OCI-LY7 (cell line): ENCODE data around the gene PPIL6. TPM values are rescaled to one million over a fixed set of nuclear protein-coding genes. Genes with fewer than 3 reads are reported as not detected.

Source experiments
- Bru-seq: library from RNA; stranded (reverse); fragments of 400-500 nt; gene quantifications from one replicate; lab custom pipeline; 2021; lab: Mats Ljungman, UMichigan
- BruChase-seq, 2 experiments: library from RNA; stranded (reverse); fragments of 400-500 nt; gene quantifications; one replicate each; lab custom pipeline; 2021; lab: Mats Ljungman, UMichigan
- BruUV-seq: library from RNA; stranded (reverse); fragments of 400-500 nt; replicated peaks from 2 replicates; lab custom pipeline; 2021; lab: Mats Ljungman, UMichigan
- CTCF ChIA-PET: fragments of 300-600 bp; sonication (Branson Sonifier 250); formaldehyde crosslinking; loops from one replicate; lab custom pipeline; 2022; ENCODE audit warnings: antibody characterized with exemption; ENCODE audit not compliant: unreplicated experiment; lab: Charles Lee
- POLR2A ChIA-PET: fragments of 300-600 bp; sonication (Branson Sonifier 250); formaldehyde crosslinking; loops from one replicate; lab custom pipeline; 2022; ENCODE audit warnings: antibody characterized with exemption; lab: Charles Lee
- DNase-seq: peaks from one replicate; pipeline ENCODE4 v3.0.0-alpha.2; 2015; ENCODE audit warnings: low spot score
- H2AFZ ChIP-seq: fragments of 200-600 bp; sonication (generic), shearing (Covaris generic); 2 replicates; pipeline ENCODE4 v1.6.1; 2014; ENCODE audit warnings: mild to moderate bottlenecking, antibody characterized with exemption, low read length, moderate library complexity
- H3K27ac ChIP-seq: fragments of 200-600 bp; sonication (generic); 2 replicates; pipeline ENCODE4 v1.5.1; 2014; ENCODE audit warnings: mixed run types, low read depth, mild to moderate bottlenecking, moderate library complexity, low read length, inconsistent platforms; ENCODE audit not compliant: poor library complexity, severe bottlenecking
- H3K36me3 ChIP-seq: fragments of 200-600 bp; sonication (generic); 2 replicates; pipeline ENCODE4 v1.6.1; 2014; ENCODE audit warnings: mild to moderate bottlenecking, antibody characterized with exemption, low read length, moderate library complexity, mixed read lengths; ENCODE audit not compliant: insufficient read depth
- H3K4me1 ChIP-seq: fragments of 200-600 bp; sonication (generic); 2 replicates; pipeline ENCODE4 v1.5.1; 2014; ENCODE audit warnings: mild to moderate bottlenecking, low read length; ENCODE audit not compliant: insufficient read depth, poor library complexity, severe bottlenecking
- H3K4me2 ChIP-seq: fragments of 200-600 bp; sonication (generic); 2 replicates; pipeline ENCODE4 v1.6.1; 2014; ENCODE audit warnings: mild to moderate bottlenecking, low read length
- H3K4me3 ChIP-seq: fragments of 200-600 bp; sonication (generic); 2 replicates; pipeline ENCODE4 v1.5.1; 2014; ENCODE audit warnings: mild to moderate bottlenecking, low read depth, low read length; ENCODE audit not compliant: poor library complexity, severe bottlenecking
- H3K79me2 ChIP-seq: fragments of 200-600 bp; sonication (generic); 2 replicates; pipeline ENCODE4 v1.6.1; 2016; ENCODE audit warnings: low read depth, mild to moderate bottlenecking, low read length, moderate library complexity, mixed read lengths; ENCODE audit not compliant: insufficient read depth
- H3K9me2 ChIP-seq: fragments of 200-600 bp; sonication (generic); 2 replicates; pipeline ENCODE4 v1.6.1; 2016; ENCODE audit warnings: mild to moderate bottlenecking, low read length, mixed read lengths; ENCODE audit not compliant: insufficient read depth
- H3K9me3 ChIP-seq: fragments of 200-600 bp; sonication (generic); 2 replicates; pipeline ENCODE4 v1.6.1; 2014; ENCODE audit warnings: mild to moderate bottlenecking, mixed run types, low read length, mixed read lengths
- H4K20me1 ChIP-seq: fragments of 200-600 bp; sonication (generic); 2 replicates; pipeline ENCODE4 v1.6.1; 2014; ENCODE audit warnings: mild to moderate bottlenecking, antibody characterized with exemption, low read length, moderate library complexity, mixed read lengths; ENCODE audit not compliant: insufficient read depth
- CTCF ChIP-seq: fragments of 200-600 bp; sonication (generic); conservative IDR thresholded peaks from 2 replicates; pipeline ENCODE4 v1.5.1; 2014; ENCODE audit warnings: mild to moderate bottlenecking, antibody characterized with exemption, low read length, moderate library complexity, mixed read lengths
- EZH2phosphoT487 ChIP-seq: fragments of 200-600 bp; sonication (generic); IDR thresholded peaks from 2 replicates; pipeline ENCODE4 v1.6.1; 2018; ENCODE audit warnings: low read depth, borderline replicate concordance, mild to moderate bottlenecking, mixed run types, antibody characterized with exemption, low read length, moderate library complexity, mixed read lengths
- intact Hi-C: fragments of 100-400 bp; cut with micrococcal nuclease; formaldehyde crosslinking; loops from one replicate; pipeline ENCODE4 v1.10.0; 2022; ENCODE audit not compliant: unreplicated experiment
- long read RNA-seq: library from polyadenylated mRNA; stranded (forward); transcript quantifications from one replicate; pipeline ENCODE4 v2.0.0, GENCODE V29; 2022
- total RNA-seq, 2 experiments: library from RNA; depleted of rRNA in 1 of 2; stranded (reverse); fragments of >200 nt in 1 of 2; shearing (Covaris generic) in 1 of 2; gene quantifications; 2 replicates each; pipeline ENCODE4 v1.2.3, GENCODE V29; 2014 to 2022

Gene PPIL6
- total RNA-seq (2014; rRNA removed; shearing (Covaris generic)) (0.15 and 1.6 TPM in 2 replicates), total RNA-seq (2022) (1.3 and 1.7 TPM in 2 replicates), Bru-seq, nascent RNA (percentile 28 among the genes with signal in this experiment), BruChase-seq, experiment 1, labeled RNA remaining after a 6-hour chase (percentile 29 among the genes with signal in this experiment), BruChase-seq, experiment 2, labeled RNA remaining after a 2-hour chase (percentile 26 among the genes with signal in this experiment)
- long read RNA-seq, full-length matches to known transcripts, result 1 of 1 reads
- long read RNA-seq, partial matches to known transcripts, result 0 of 1 reads
- long read RNA-seq, other reads (novel, unspliced or antisense), result 0 of 1 reads

- CTCF ChIA-PET, result no interaction called here
- peaks cover 34% of the 10 kb centered on the region for H3K36me3 ChIP-seq
- intact Hi-C loops, result loop anchor here (1.0 to 2.0 kb wide), 3 partner anchors 15 to 57 kb away; partner anchors contain the start of genes MICAL1 and ZBTB24
- POLR2A ChIA-PET, result interaction anchor here (0.6 to 7.4 kb wide), 4 partner anchors 14 to 347 kb away, joined by 3 to 64 read pairs (median 3); partner anchors contain the start of genes CD164 and MICAL1
- H3K9me2 ChIP-seq, result no peaks in the 10 kb centered on the region
- no TSS peak for BruUV-seq
- no peaks in the 10 kb centered on the region for H3K9me3 ChIP-seq
- peak; percentile 57 for TF ChIP-seq CTCF
- no peak for TF ChIP-seq EZH2phosphoT487
- H3K79me2 ChIP-seq, result no peaks in the 10 kb centered on the region
- peak within 1 kb of the TSS; percentile 83 for H3K4me2 ChIP-seq
- H4K20me1 ChIP-seq, result no peaks in the 10 kb centered on the region
- peak within 1 kb of the TSS; percentile 83 for H3K4me3 ChIP-seq
- H3K4me1 ChIP-seq, result peaks cover 18% of the 10 kb centered on the region
- H2AFZ ChIP-seq, result peak within 1 kb of the TSS; percentile 76
- H3K27ac ChIP-seq, result peak within 1 kb of the TSS; percentile 57
- peak; percentile 89 for DNase-seq
Measured at GRCh38 chr6:109440331-109441068, at the start of gene PPIL6, which contains the start of gene SMPD2. TSS of gene PPIL6 (minus strand) at chr6:109440628. CDS start at chr6:109440590, 38 bp downstream. TSS of gene SMPD2 (plus strand) at chr6:109440724. CDS start at chr6:109441122, 398 bp downstream.

GRCh38 chr6:109488001-109488400, 47.6 kb upstream of the PPIL6 start:
- no TSS peak for BruUV-seq
- Histone ChIP-seq H3K9me2 (no peaks in the 10 kb centered on the region), H2AFZ (no peak overlapping the region), H3K36me3 (no peaks in the 10 kb centered on the region), H4K20me1 (no peaks in the 10 kb centered on the region), H3K9me3 (no peaks in the 10 kb centered on the region), H3K4me2 (no peak overlapping the region), H3K79me2 (no peaks in the 10 kb centered on the region), H3K4me1 (peaks cover 11% of the 10 kb centered on the region), H3K4me3 (no peak overlapping the region), H3K27ac (no peak overlapping the region)
- no peak for DNase-seq
- ChIA-PET CTCF (no interaction called here), POLR2A (interaction anchor here (0.6 to 1.2 kb wide), 3 partner anchors 25 to 31 kb away, joined by 3 to 5 read pairs (median 3); no protein-coding TSS in a partner anchor)
- TF ChIP-seq EZH2phosphoT487 (no peak), CTCF (no peak)
- intact Hi-C loops, result no loop called here
